Endothelial cell (in vitro differentiated cells): ENCODE measurements around the gene AKIRIN1. TPM values are rescaled to one million over a fixed set of nuclear protein-coding genes. Genes with fewer than 3 reads are reported as not detected.

Experiments used
- DNase-seq: peaks from one replicate; pipeline ENCODE4 v3.0.0; 2021; ENCODE audit warnings: low spot score
- H3K27ac Mint-ChIP-seq: one replicate; pipeline ENCODE4 v1.8.0; 2021; ENCODE audit warnings: mixed read lengths, inconsistent platforms; ENCODE audit not compliant: unreplicated experiment
- H3K27me3 Mint-ChIP-seq: one replicate; pipeline ENCODE4 v1.8.0; 2021; ENCODE audit warnings: mild to moderate bottlenecking, moderate library complexity, mixed read lengths, inconsistent platforms; ENCODE audit not compliant: unreplicated experiment
- H3K36me3 Mint-ChIP-seq: one replicate; pipeline ENCODE4 v1.8.0; 2021; ENCODE audit warnings: mild to moderate bottlenecking, low read depth, mixed read lengths, inconsistent platforms; ENCODE audit not compliant: unreplicated experiment
- H3K4me1 Mint-ChIP-seq: one replicate; pipeline ENCODE4 v1.8.0; 2021; ENCODE audit warnings: mild to moderate bottlenecking, mixed read lengths, inconsistent platforms; ENCODE audit not compliant: unreplicated experiment
- H3K4me3 Mint-ChIP-seq: one replicate; pipeline ENCODE4 v1.8.0; 2021; ENCODE audit warnings: mild to moderate bottlenecking, mixed read lengths, inconsistent platforms; ENCODE audit not compliant: unreplicated experiment
- H3K9me3 Mint-ChIP-seq: one replicate; pipeline ENCODE4 v1.8.0; 2021; ENCODE audit warnings: mixed read lengths, inconsistent platforms; ENCODE audit not compliant: unreplicated experiment
- CTCF ChIP-seq: fragments of 200-600 bp; sonication (generic); IDR thresholded peaks from one replicate; pipeline ENCODE4 v1.5.0; 2021; ENCODE audit warnings: antibody characterized with exemption; ENCODE audit not compliant: unreplicated experiment
- total RNA-seq: library from RNA; stranded (reverse); fragmentation: NEBNext Ultra II Directional; extraction: Animal tissue kit (Norgen Biotek cat#: 25700); gene quantifications from one replicate; pipeline ENCODE4 v1.2.1, GENCODE V29; 2021; ENCODE audit not compliant: unreplicated experiment

Gene AKIRIN1
- total RNA-seq, 1 donor from 2014 or later: 81.3 TPM

- no peak overlapping the region for H3K27ac Mint-ChIP-seq
- H3K27me3 Mint-ChIP-seq: peaks cover 5% of the 10 kb centered on the region
- no peaks in the 10 kb centered on the region for H3K36me3 Mint-ChIP-seq
- no peak for DNase-seq
- no peak for TF ChIP-seq CTCF
- H3K4me1 Mint-ChIP-seq: no peaks in the 10 kb centered on the region
- no peak overlapping the region for H3K4me3 Mint-ChIP-seq
- no peaks in the 10 kb centered on the region for H3K9me3 Mint-ChIP-seq
Measured at GRCh38 chr1:38950553-38950952, 40.5 kb upstream of the AKIRIN1 start.

DNA sequence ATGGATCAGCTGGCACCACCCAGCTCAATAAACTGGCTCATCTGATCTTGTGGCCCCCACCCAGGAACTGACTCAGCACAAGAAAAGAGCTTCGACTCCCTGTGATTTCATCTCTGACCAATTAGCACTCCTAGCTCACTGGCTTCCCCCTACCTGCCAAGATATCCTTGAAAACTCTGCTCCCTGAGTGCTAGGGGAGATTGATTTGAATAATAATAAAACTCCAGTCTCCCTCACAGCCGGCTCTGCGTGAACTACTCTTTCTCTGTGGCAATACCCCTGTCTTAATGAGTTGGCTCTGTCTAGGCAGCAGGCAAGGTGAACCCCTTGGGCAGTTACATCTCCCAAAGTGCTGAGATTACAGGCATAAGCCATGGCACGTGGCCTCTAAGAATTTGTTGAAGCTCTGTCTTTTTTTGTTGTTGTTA lies 37.6 kb upstream of the AKIRIN1 start:
- Mint-ChIP-seq H3K4me3 (no peak overlapping the region), H3K27me3 (peaks cover 4% of the 10 kb centered on the region), H3K4me1 (no peaks in the 10 kb centered on the region), H3K9me3 (no peaks in the 10 kb centered on the region), H3K27ac (no peak overlapping the region), H3K36me3 (no peaks in the 10 kb centered on the region)
- no peak for TF ChIP-seq CTCF
- no peak for DNase-seq

GRCh38 chr1:38958967-38959366 lies 32.1 kb upstream of the AKIRIN1 start:
- Mint-ChIP-seq H3K4me3 (no peak overlapping the region), H3K9me3 (no peaks in the 10 kb centered on the region), H3K4me1 (no peaks in the 10 kb centered on the region), H3K27me3 (no peaks in the 10 kb centered on the region), H3K36me3 (no peaks in the 10 kb centered on the region), H3K27ac (no peak overlapping the region)
- no peak for TF ChIP-seq CTCF
- DNase-seq: no peak

DNA sequence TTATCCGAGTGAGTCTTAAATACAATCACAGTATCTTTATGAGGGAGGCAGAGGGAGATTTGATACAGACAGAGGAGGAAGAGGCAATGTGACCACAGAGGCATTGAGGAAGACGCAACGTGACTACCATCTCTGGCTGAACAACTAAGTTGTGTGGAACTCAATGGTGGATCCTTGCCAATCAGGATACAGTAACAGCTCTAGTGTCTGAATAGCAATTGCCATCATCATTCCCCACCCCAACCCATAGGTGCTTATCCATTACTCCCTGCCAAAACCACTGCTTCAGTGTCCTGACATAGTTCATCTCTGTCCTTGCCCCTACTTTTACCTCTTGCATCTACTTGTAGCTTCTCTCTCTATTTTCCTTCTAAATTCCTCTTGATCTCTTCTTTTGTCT lies 29.0 kb upstream of the AKIRIN1 start:
- Mint-ChIP-seq H3K36me3 (no peaks in the 10 kb centered on the region), H3K9me3 (no peaks in the 10 kb centered on the region), H3K4me3 (no peak overlapping the region), H3K4me1 (no peaks in the 10 kb centered on the region), H3K27ac (no peak overlapping the region), H3K27me3 (peaks cover 2% of the 10 kb centered on the region)
- no peak for DNase-seq
- no peak for TF ChIP-seq CTCF

- H3K4me1 Mint-ChIP-seq: no peaks in the 10 kb centered on the region
- no peaks in the 10 kb centered on the region for H3K36me3 Mint-ChIP-seq
- no peaks in the 10 kb centered on the region for H3K9me3 Mint-ChIP-seq
- TF ChIP-seq CTCF: no peak
- no peak overlapping the region for H3K27ac Mint-ChIP-seq
- H3K27me3 Mint-ChIP-seq: peaks cover 2% of the 10 kb centered on the region
- DNase-seq: no peak
- H3K4me3 Mint-ChIP-seq: no peak overlapping the region
Measured at GRCh38 chr1:38962560-38962959, 28.5 kb upstream of the AKIRIN1 start.
